ENCODE data around the gene RAB26.

Gene RAB26

DNA sequence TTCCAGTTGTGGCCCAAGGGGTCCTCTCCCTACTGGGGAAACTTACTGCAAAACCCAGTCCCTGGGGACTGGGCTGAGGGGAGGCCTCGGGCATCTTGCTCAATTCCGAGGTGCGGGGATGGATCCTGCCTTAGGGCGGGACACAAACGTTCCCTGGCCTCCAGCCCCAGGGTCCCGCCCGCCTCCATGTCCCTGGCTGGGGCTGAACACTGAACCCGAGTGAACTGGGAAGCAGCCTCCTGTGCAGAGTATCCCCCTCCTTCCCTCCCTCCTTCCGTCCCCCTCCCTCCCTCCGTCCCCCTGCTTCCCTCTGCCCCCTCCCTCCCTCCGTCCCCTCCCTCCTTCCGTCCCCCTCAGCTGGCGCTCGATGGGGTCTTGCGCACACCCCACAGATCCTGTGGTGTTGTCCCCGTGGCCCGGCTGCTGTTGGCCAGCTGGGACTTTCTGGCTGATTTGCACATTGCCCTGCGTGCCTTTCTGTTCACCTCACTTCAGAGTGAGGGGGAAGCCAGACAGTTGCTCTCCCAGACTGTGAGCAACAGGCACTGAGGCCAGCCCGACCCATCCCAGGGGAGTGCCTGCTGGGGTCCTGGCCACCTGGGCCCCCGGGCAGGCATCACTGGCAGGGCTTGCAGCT lies 12.6 kb downstream of the RAB26 start:
- no peak overlapping the region for H3K4me3 ChIP-seq (ENCODE audit: low read depth, low read length)
- in situ Hi-C loops (cut with HindIII; ENCODE audit: low pct_ligation_motif_present, low sequenced_read_pairs): loop anchor here (10.0 kb wide), 1 partner anchor 86 kb away; no protein-coding TSS in a partner anchor
- TF ChIP-seq, protein P1, sequence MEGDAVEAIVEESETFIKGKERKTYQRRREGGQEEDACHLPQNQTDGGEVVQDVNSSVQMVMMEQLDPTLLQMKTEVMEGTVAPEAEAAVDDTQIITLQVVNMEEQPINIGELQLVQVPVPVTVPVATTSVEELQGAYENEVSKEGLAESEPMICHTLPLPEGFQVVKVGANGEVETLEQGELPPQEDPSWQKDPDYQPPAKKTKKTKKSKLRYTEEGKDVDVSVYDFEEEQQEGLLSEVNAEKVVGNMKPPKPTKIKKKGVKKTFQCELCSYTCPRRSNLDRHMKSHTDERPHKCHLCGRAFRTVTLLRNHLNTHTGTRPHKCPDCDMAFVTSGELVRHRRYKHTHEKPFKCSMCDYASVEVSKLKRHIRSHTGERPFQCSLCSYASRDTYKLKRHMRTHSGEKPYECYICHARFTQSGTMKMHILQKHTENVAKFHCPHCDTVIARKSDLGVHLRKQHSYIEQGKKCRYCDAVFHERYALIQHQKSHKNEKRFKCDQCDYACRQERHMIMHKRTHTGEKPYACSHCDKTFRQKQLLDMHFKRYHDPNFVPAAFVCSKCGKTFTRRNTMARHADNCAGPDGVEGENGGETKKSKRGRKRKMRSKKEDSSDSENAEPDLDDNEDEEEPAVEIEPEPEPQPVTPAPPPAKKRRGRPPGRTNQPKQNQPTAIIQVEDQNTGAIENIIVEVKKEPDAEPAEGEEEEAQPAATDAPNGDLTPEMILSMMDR (IDR thresholded peaks at IDR 0.05; ENCODE audit: low read depth, low read length, missing control alignments): no peak
- peak overlapping the region; percentile 60 for H3K27ac ChIP-seq
- peak; percentile 41 for DNase-seq
- H3K27me3 ChIP-seq (replicated peaks): no peaks in the 10 kb centered on the region
- H3K36me3 ChIP-seq (replicated peaks): peaks cover 11% of the 10 kb centered on the region

DNA sequence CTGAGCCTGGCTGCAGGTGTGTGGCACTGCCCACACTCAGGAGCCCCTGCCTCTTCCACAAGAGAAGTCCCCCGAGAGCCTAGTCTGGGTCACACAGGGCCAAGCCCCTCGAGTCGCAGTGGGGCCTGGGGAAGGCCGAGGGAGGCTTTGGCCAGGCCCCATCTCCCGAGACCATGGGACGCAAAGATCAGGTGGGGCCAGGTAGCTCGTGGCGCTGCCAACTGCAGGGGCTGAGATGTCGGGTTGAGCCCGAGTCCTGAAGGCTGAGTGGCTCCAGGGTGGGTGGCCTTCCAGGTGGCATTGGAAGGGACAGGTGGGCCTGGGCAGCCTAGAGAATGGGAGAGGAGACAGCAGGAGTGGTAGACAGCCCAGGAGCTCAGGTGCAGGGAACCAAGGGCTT lies 13.5 kb downstream of the RAB26 start:
- in situ Hi-C loops (cut with HindIII; ENCODE audit: low pct_ligation_motif_present, low sequenced_read_pairs): loop anchor here (10.0 kb wide), 1 partner anchor 87 kb away; no protein-coding TSS in a partner anchor
- H3K27me3 ChIP-seq (replicated peaks): no peaks in the 10 kb centered on the region
- peaks cover 19% of the 10 kb centered on the region for H3K36me3 ChIP-seq (replicated peaks)
- TF ChIP-seq, protein P1 (IDR thresholded peaks at IDR 0.05; ENCODE audit: low read depth, low read length, missing control alignments): no peak
- no peak overlapping the region for H3K4me3 ChIP-seq (ENCODE audit: low read depth, low read length)
- H3K27ac ChIP-seq: peak overlapping the region; percentile 16
- DNase-seq: no peak

DNA sequence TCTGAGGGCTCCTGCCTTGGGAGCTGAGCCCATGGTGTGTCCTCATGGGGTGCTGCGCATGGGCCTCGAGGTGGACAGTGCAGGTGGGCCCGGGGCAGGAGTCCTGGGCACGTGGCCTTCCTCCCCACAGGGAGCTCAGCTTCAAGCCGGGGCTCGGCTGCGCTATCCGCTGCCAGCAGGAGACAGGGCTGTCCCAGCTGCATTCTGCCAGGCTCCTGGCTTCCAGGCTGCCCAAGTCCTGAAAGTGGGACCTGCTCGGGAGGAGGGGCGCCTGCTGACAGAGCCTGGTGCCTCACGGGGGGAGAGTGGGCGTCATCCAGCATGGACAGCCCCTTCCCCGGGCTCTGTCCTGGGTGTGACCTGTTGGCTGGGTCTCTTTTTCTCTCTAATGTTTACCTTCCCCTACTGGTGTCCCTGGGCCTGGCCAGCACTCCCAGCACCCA lies 14.3 kb downstream of the RAB26 start:
- Histone ChIP-seq H3K27me3 (replicated peaks) (no peaks in the 10 kb centered on the region), H3K4me3 (ENCODE audit: low read depth, low read length) (no peak overlapping the region), H3K27ac (no peak overlapping the region), H3K36me3 (replicated peaks) (peaks cover 27% of the 10 kb centered on the region)
- no peak for DNase-seq
- TF ChIP-seq, protein P1 (IDR thresholded peaks at IDR 0.05; ENCODE audit: low read depth, low read length, missing control alignments): no peak
- in situ Hi-C loops (cut with HindIII; ENCODE audit: low pct_ligation_motif_present, low sequenced_read_pairs): loop anchor here (10.0 kb wide), 1 partner anchor 88 kb away; no protein-coding TSS in a partner anchor

GRCh38 chr16:2163211-2163881 lies 14.9 kb downstream of the RAB26 start:
- no peak overlapping the region for H3K4me3 ChIP-seq (ENCODE audit: low read depth, low read length)
- TF ChIP-seq, protein P1 (IDR thresholded peaks at IDR 0.05; ENCODE audit: low read depth, low read length, missing control alignments): no peak
- in situ Hi-C loops (cut with HindIII; ENCODE audit: low pct_ligation_motif_present, low sequenced_read_pairs): loop anchor here (10.0 kb wide), 1 partner anchor 89 kb away; no protein-coding TSS in a partner anchor
- no peak for DNase-seq
- H3K27ac ChIP-seq: no peak overlapping the region
- H3K27me3 ChIP-seq (replicated peaks): no peaks in the 10 kb centered on the region
- H3K36me3 ChIP-seq (replicated peaks): peaks cover 33% of the 10 kb centered on the region

- no peak overlapping the region for H3K4me3 ChIP-seq (ENCODE audit: low read depth, low read length)
- TF ChIP-seq, protein P1 (IDR thresholded peaks at IDR 0.05; ENCODE audit: low read depth, low read length, missing control alignments): no peak
- no peak for DNase-seq
- H3K27me3 ChIP-seq (replicated peaks): no peaks in the 10 kb centered on the region
- no peak overlapping the region for H3K27ac ChIP-seq
- peaks cover 37% of the 10 kb centered on the region for H3K36me3 ChIP-seq (replicated peaks)
- in situ Hi-C loops (cut with HindIII; ENCODE audit: low pct_ligation_motif_present, low sequenced_read_pairs): loop anchor here (10.0 kb wide), 1 partner anchor 91 kb away; no protein-coding TSS in a partner anchor
Measured at GRCh38 chr16:2165861-2166260, 17.4 kb downstream of the RAB26 start.
